ENCODE measurements around the gene ATP5ME.
A peak's percentile ranks its signal among the peaks of the same experiment; 100 is the strongest.
"Not testable (repeated sequence)": the region's sequence is repeated elsewhere in the genome, so short reads cannot be mapped to it uniquely, and the experiment has no call there.

ATP5ME gene

DNA sequence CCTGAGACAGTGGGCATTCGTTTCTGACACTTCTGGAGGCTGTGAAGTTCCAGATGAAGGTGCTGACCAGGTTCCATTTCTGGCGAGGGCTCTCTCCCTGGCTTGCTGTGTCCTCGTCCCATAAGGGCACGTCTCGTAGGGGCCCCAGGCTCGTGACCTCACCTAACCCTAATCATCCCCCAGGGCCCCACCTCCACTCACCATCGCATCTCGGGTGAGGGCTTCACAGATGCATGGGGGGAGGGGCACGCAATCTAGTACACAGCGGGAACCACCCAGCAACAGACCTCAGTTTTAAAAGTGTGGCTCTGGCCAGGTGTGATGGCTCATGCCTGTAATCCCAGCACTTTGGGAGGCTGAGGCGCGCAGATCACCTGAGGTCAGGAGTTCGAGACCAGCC, 26.6 kb downstream of the ATP5ME start:
- peak in 3 of 10 donors; percentile 34 to 55 (median 35) for DNase-seq
- intact Hi-C loops (cut with DNase I): no loop called here

GRCh38 chr4:646460-646859, 27.6 kb downstream of the ATP5ME start:
- DNase-seq: peak in 4 of 10 donors; percentile 61 to 91 (median 84)
- intact Hi-C loops (cut with DNase I): no loop called here

- DNase-seq: peak in 2 of 10 donors; percentile 11 to 14
- intact Hi-C loops (cut with DNase I): not testable (repeated sequence)
Observed at GRCh38 chr4:642366-642765, 31.7 kb downstream of the ATP5ME start.

DNA sequence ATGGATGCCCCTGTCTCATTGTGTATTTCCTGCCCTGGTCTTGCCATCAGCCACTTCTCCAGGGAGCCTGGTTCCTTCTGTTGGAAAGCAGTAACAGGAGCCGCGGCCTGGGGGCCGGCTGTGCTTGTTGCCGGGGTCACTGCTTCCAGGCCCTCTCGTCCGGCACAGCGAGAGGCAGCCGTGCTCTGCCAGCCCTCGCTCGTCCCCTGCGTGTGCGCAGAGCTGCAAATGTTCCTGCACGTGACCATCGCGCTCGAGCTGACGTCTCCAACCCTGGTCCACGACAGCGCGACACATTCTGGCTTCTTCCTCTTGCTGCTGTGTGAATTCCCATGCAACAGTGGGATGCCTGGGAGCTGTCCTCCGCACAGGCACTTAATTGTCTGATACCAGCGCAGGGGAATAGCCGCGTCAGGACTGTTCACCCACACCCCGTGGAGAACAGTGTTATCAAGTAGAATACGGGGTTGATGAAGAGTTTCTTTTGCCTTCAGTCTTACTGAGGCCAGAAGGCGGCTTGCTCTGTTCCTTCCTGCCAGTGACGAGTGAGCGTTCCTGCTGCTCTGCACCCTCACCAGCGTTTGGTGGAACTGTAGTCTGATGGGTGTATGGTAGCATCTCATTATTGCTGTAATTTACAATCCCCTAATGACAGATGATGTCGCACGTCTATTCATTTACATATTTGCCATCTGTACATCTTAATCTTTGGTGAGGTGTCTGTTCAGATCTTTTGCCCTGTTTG, 36.4 kb downstream of the ATP5ME start:
- intact Hi-C loops (cut with DNase I): no loop called here

GRCh38 chr4:636628-637159, 37.4 kb downstream of the ATP5ME start:
- DNase-seq: peak in 4 of 10 donors; percentile 4 to 78 (median 46)
- intact Hi-C loops (cut with DNase I): no loop called here

More for the DNA sequence above, 36.4 kb downstream of the ATP5ME start:
- peak in 5 of 10 donors; percentile 18 to 87 (median 64) for DNase-seq

DNA sequence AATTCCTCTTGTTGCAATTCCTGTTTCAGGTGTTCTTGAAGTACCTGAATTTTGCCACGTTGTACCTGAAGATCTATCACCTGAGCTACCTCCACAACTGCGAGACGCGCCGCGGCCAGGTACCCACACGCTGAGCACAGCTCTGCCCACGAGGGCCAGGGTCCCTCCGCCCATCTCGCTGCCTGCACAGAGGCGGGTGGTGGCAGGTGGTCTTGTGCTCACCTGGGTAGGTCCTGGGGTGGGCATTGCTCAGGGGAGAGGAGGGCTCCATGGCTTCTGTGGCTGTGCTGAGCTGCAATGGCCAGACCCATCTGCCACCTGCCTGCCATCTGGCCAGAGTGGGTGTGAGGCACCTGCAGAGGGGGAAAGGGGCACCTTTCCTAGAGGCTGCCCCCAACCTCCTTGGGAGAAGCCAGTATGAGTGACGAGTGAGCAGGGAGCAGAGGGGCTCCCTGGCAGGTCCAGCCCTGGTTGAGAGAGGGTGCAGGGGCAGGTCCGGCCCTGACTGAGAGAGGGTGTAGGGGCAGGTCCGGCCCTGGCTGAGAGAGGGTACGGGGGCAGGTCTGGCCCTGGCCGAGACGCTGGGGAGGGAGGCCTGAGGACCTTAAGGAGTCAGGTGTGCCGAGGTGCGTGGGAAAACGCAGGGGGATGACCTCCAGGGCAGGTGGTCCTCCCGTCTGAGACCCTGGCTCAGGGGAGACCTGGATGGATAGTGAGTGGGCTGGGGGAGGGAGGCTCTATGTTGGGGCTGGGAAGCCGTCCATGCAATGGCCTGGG, 38.0 kb downstream of the ATP5ME start:
- DNase-seq: peak in 4 of 10 donors; percentile 4 to 79 (median 65)
- intact Hi-C loops (cut with DNase I): no loop called here

GRCh38 chr4:635066-635835, 38.8 kb downstream of the ATP5ME start:
- DNase-seq: peak in 4 of 10 donors; percentile 1 to 76 (median 58)
- intact Hi-C loops (cut with DNase I): not testable (repeated sequence)

GRCh38 chr4:634599-634985, 39.5 kb downstream of the ATP5ME start:
- intact Hi-C loops (cut with DNase I): no loop called here

DNA sequence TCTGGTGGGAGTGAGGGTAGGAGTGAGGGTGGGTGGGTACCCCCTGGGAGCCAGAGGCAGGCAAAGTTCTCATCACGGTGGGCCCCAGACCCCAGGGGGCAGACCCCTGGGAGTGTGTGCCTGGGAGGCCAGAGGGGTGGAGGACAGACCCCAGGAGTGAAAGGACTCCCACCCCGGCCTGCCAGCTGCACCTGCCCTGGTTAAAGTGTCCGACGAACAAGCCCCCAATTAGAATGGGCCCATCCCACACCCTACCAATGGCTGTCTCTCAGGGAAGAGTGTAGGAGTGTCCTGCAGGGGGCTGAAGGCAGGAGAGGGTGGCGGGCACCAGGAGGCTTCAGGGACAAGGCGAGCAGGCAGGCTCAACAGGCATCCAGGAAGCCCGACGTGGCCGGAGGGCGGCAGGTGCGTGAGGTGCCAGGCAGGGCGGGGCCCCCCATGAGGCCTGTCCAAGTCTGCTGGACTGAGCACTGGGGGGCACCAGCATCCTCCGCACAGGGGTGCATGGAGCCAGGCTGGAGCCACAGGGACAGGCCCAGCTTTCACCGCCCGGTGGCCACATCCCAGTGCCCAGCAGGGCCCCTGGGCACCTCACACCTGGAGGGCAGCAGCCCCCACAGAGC, 40.0 kb downstream of the ATP5ME start:
- intact Hi-C loops (cut with DNase I): no loop called here

More at GRCh38 chr4:634599-634985, 39.5 kb downstream of the ATP5ME start:
- DNase-seq: peak in 3 of 10 donors; percentile 2 to 65 (median 24)

DNA sequence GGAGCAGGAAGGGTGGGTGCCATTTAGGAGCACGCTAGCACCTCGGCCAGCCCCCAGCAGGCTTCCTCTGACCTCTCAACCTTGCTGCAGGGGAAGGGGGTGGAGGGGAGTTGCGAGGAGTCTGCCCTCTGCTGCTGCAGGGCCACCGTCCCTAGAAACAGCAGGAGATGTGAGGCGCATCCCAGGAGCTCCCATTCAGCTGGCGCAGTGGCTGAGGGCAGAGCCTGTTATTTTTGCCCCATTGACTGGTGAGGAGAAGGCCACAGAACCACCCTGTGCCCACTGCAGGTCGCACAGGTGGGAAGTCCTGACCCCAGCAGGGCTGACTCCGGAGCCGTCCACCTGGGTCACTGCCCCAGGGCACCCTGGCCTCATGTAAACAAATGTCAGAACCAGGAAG, 40.7 kb downstream of the ATP5ME start:
- intact Hi-C loops (cut with DNase I): no loop called here
- peak in 4 of 10 donors; percentile 4 to 79 (median 54) for DNase-seq

More for the DNA sequence above, 40.0 kb downstream of the ATP5ME start:
- peak in 4 of 10 donors; percentile 4 to 80 (median 54) for DNase-seq

DNA sequence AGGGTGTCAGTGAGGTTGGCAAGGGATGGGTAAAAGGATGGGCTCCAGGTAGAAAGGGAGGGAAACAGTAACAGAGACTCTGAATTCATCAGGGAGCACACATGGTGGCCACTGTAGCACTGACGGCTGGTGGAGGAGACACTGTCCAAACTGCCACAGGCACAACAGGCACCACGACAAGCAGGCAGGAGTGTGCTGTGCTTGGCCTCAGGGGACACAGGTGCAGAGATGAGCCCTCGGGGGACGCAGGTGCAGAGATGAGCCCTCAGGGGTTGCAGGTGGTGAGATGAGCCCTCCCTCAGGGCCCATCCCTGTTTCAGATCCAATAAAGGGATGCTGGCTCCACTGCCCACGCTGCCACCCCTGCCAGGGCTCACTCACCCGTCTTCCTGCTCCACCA, 41.1 kb downstream of the ATP5ME start:
- intact Hi-C loops (cut with DNase I): no loop called here
- peak in 5 of 10 donors; percentile 1 to 52 (median 16) for DNase-seq

DNA sequence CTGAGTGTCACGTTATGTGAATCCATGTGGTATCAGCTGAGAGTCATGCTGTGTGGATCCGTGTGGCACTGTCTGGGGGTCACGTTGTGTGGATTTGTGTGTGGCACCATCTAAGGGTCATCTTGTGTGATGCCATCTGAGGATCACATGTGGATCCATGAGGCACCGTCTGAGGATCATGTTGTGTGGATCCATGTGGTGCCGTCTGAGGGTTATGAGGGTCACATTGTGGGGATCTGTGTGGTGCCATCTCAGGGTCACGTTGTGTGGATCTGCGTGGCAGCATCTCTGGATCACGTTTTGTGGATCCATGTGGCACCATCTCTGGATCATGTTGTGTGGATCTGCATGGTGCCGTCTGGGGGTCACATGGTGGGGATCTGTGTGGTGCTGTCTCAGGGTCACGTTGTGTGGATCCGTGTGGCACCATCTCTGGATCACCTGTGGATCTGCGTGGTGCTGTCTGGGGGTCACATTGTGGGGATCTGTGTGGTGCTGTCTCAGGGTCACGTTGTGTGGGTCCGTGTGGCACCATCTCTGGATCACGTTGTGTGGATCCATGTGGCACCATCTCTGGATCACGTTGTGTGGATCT, 41.8 kb downstream of the ATP5ME start:
- DNase-seq: peak in 4 of 10 donors; percentile 4 to 52 (median 21)
- intact Hi-C loops (cut with DNase I): no loop called here

- peak in 3 of 10 donors; percentile 2 to 67 (median 62) for DNase-seq
- intact Hi-C loops (cut with DNase I): no loop called here
Observed at GRCh38 chr4:630656-631055, 43.4 kb downstream of the ATP5ME start.

DNA sequence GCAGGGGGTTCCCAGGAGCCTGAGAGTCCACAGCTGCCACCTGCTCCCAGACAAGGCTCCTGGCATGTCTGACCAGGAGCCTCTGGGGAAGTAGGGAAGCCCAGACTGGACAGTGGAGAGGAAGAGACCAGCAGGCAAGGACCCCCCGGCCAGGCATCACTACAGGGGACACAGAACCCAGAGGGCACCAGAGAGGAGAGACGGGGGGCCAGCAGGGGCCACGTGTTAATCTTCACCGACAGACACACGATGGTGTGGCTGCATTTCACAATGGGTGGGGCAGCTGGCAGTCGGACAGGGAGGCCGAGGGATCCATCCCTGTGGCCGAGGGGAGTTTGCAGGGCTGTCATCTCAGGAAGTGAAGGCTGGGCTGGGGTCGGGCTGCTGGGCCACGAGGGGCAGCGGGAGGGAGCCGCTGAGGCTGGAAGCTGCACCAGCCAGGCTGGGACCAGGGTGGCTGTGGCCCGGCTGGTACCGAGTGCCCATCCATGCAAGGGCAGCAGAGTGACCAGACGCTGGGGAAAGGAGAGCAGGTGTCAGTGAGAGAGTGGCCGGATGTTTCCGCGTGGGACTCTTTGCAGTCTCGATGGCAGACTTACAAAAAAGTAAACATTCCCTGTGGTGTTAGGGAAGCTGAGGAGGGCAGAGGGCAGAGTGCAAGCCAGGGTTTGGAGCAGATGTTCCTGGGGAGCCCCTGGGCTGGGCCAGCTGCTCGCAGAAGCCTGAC, 44.0 kb downstream of the ATP5ME start:
- peak in 4 of 10 donors; percentile 2 to 75 (median 61) for DNase-seq
- intact Hi-C loops (cut with DNase I): no loop called here

DNA sequence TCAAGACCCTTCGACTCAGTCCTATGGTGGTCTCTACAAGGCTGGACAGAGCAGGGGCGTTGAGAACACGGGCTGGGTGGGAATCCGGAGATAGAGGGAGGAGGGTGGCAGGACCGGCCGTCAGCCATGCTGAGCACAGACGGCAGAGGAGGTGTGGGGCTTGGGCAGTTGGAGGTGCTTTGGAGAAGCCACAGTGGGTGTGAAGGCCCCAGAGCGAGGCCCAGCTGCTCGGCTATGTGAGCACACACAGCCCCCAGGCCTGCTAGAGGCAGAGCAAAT, 44.5 kb downstream of the ATP5ME start:
- intact Hi-C loops (cut with DNase I): no loop called here
- peak in 1 of 10 donors; percentile 65 for DNase-seq

DNA sequence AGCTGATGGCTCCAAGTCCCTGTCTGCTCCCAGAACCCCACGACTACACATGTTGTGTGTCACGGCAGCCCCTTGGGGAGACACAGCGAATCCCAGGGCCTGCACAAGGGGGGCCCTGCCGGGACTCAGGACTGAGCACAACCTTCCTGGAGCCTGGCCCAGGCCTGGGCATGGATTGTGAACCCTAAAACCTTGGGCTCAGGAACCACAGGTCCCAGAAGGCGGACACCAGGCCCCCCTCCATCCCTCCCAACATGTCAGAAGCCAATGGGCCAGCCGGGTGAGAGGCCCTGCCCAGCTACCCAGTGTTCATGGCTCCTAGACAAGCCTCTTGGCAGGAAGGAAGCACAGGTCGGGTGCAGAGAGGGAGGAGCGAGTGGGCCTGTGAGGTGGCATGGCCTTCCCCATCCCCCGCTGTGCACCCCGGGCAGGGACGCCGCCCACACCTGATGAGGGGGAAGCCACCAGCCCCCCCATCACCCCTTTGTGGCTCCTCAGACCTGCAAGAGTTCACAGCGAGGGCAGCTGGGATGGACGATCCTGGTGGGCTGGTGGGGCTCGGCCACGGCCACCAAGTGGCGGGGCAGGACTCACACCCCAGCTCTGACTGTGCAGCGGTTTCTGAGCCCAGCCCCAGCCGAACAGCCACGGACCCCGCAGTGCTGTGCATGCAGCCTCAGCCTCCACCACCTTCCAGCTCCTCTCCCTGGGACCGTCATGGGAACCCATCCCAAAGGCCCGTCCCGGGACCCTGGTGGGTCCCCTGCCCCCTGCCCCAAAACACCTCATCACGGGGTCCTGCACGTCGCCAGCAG, 45.0 kb downstream of the ATP5ME start:
- intact Hi-C loops (cut with DNase I): no loop called here
- peak in 3 of 10 donors; percentile 65 to 78 (median 66) for DNase-seq

DNA sequence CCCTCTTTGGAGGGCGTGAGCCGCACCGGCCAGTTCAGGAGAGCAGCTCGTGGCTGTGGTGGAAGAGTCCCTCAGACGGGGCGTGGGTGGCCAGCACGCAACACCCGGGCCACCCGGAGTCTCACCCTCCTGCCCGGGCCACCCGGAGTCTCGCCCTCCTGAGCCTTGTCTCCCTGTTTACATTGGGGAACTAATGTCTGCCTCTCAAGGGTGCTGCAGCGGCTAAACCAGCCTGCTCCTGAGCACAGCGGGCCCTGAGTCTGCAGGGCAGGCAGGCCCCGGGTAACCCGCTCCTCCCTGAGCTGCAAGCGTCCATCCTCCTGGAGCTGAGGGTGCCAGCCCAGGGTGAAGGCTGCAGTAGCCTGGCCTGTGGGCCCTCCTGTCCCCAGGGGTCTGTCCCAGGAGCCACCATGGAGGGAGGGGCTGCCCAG, 45.8 kb downstream of the ATP5ME start:
- DNase-seq: peak in 4 of 10 donors; percentile 1 to 64 (median 46)
- intact Hi-C loops (cut with DNase I): no loop called here

All from posterior cingulate gyrus (tissue), 11 donors.